ENCODE measurements around the gene GFOD1.
"Not testable (repeated sequence)": the region's sequence is repeated elsewhere in the genome, so short reads cannot be mapped to it uniquely, and the experiment has no call there.

GFOD1 gene

DNA sequence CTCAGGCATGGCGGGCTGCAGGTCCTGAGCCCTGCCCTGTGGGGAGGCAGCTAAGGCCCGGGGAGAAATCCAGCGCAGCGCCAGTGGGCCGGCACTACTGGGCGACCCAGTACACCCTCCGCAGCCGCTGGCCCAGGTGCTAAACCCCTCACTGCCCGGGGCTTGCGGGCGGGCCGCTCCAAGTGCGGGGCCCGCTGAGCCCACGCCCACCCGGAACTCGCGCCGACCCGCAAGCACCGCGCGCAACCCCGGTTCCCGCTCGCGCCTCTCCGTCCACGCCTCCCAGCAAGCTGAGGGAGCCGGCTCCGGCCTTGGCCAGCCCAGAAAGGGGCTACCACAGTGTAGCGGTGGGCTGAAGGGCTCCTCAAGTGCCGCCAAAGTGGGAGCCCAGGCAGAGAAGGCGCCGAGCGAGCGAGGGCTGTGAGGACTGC, 23.8 kb upstream of the GFOD1 start:
- DNase-seq, result not testable (repeated sequence)

DNA sequence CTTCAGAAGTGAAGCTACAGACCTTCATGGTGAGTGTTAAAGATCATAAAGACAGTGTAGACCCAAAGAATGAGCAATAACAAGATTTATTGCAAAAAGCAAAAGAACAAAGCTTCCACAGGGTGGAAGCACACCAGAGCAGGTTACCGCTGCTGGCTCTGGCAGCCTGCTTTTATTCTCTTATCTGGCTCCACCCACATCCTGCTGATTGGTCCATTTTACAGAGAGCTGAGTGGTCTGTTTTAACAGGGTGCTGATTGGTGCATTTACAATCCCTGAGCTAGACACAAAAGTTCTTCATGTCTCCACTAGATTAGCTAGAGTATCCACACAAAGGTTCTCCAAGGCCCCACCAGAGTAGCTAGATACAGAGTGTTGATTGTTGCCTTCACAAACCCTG, 23.0 kb upstream of the GFOD1 start:
- not testable (repeated sequence) for DNase-seq

DNA sequence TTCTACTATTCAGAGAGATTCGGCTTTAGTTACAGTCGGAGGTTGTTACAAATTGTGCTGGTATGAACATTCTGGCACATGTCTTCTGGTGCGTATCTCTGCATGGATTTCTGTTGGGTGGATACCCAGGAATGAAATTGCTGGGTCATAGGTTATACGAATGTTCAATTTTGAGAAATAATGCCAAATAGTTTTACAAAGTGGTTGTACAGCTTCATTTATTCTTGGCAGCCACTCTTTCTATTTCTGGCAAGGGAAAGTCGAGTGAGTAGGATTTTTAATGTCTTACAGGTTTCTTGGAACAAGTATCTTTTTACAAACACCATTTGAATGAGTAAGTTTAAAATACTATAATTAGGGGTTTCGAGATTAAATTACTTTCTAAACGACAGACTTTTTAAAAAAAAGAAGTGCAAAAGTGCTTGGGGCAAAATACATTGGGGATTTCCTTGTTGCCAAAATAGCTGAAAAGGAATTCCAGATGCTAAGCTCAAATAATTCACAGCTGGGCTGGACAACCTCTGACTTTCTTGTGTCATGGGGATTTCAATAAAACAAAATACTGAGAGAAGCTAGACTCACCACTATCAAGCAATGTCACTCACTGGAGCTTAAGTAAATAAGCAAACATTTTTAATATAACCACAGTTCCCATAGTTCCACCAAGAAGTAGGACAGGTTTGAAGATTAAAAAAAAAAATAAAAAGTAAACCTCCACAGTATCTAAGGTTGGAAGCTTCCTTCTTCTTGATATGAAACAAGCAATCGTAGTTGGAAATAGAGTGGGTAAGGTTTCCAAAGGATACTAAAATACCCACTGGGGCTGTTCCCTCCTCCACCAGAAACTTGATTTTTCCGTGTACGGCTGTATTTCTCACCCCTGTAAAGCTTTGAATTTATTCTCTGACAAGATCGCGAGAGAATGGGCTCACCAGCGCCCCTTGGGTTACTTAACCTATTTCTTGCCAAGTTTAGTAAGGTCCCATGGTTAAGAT, 21.6 kb upstream of the GFOD1 start:
- DNase-seq, result no peak

DNA sequence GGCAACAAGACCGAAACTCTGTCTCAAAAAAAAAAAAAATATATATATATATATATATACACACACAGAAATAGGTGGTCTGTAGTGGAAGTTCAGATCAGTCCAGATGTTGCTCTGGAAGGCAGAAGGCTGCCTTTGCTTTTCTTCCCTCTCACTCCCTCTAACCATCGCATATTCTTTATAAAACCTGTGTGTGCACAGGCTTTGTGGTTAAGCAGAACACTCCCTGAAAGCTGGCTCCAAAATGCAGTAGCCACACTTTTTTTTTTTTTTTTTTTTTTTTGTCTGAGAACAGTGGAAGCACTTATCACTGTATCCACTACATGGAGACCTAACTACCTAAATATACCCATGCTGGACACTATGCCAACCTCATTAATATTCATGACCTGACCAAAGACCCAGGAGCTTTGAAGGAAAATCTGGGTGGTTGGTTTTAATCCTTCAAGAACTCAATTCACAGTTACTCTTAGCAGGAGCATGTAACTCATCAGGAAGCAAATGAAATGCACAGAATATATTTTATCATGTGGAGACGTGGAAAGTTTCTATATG, 20.0 kb upstream of the GFOD1 start:
- DNase-seq, result no peak

DNA sequence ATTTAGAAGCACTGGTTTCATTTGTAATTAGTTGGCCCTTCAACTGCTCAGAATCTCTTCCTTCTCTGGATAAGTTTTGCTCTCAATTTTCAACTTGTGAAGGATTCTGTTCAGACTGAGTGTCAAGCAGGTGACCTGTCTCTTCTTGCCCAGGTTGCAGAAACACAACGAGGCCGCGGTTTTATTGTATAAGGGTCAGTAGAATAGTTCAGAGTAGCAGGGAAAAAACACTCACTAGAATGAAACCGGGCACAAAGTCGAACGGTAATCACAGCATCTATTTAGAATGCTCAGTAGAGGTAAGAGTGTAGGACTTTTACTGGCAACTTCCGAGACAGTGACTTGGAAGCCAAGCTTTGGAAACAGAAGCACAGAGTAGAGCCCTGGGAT, 17.9 kb upstream of the GFOD1 start:
- DNase-seq, result no peak

DNA sequence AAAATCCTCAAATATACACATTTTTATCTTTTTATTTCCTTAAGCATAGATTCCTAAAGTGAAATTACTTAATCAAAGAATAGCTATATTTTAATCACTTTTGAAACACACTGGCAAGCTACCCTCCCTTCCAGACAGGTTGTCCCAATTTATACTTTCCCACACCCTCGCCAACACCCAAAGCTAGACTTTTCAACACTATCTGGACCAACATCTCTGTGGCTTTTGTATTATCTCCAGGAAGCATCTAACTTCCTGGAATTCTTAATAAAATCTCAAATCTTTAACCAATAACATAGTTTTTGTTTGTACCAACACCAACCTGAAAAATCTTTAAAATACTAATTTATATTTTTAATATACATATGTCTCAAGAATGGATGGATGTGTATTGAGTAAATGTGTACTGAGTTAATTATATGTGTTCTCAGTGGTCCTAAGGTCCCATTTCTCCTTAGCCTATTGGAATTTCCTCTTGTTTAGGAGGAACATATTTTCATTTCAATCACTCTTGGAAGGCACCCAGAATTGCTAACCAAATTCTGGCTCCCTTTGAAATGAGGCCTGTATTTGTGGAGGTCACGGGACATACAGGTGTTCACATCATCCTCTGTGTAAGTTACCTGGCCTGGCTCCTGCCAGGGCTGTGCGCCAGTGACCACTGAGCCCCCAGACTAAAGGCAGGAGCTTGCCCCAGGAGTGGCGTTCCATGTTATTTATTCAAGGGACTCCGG, 17.4 kb upstream of the GFOD1 start:
- no peak for DNase-seq

DNA sequence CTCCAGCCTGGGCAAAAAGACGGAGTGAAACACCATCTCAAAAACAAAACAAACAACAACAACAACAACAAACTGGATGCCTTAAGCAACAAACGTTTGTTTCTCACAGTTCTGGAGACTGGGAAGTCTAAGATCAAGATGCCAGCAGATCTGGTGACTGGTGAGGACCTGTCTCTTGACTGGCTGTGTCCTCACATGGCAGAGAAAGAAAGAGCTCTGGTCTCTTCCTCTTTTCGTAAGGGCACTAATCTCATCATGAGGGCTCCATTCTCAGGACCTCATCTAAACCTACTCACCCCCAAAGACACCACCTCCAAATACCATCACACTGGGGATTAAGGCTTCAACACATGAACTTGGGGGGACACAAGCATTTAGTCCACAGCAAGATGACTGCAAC, 13.5 kb upstream of the GFOD1 start:
- DNase-seq, result no peak

DNA sequence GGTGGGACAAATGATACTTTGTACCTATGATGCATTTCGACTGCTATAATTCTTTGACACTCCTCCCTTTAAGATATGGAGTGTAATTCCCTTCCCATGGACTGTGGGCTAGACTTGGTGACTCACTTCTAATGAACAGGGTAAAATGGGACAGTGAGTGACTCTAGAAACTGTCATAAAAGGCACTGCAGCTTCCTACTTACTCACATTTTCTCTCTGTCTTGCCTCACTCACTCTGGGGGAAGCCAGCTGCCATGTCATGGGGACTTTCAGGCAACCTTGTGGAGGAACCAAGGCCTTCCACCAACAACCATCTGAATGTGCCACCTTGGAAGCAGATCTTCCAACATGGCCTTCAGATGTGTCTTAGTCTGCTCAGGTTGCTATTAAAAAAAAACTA, 12.9 kb upstream of the GFOD1 start:
- DNase-seq, result no peak

DNA sequence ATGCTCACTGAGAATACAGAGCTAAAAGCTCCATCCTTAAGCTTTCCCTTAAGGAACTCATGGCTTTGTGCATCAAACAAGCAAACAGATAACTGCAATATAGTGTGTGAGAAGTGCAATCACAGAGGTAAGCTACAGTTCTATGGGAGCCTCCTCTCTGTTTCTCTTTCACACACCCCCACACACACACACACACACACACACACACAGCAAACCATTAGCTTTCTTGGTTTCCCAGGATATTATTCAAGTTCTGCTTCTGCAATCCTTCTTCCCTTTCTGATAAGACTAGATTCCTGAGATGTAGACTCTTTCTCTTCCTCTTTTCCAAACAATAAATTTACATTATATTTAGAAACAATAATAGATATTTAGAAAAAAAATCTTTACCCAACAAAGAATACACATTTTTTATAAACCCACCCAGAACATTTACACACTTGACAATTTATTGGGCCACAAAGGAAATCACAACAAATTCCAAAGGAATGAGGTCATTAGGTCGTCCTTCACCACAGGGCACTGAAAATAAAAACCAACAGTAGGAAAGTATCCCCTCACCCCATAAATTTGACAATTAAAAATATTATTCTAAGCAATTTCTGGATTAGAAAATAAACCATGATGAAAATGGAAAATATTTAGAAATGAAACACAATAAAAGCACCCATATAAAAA, 9.3 kb upstream of the GFOD1 start:
- no peak for DNase-seq

DNA sequence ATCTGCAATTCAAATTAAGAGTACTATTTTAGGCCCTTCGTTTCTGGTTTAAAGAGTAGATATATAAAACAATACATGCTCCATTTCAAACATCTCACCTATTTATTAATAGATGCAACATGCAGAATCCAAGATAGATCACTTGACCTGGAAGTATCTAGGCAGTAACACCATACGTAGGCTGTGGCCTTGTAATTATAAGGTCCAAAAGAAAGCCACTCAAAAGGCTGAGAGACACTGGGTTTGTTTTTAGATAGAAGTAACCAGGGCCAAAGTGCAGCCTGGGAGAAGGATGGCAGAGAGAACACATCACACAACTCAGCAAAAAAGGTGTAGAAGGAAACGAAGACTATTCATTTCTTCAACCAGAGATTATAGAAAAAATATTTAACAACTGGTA, 8.4 kb upstream of the GFOD1 start:
- no peak for DNase-seq

DNA sequence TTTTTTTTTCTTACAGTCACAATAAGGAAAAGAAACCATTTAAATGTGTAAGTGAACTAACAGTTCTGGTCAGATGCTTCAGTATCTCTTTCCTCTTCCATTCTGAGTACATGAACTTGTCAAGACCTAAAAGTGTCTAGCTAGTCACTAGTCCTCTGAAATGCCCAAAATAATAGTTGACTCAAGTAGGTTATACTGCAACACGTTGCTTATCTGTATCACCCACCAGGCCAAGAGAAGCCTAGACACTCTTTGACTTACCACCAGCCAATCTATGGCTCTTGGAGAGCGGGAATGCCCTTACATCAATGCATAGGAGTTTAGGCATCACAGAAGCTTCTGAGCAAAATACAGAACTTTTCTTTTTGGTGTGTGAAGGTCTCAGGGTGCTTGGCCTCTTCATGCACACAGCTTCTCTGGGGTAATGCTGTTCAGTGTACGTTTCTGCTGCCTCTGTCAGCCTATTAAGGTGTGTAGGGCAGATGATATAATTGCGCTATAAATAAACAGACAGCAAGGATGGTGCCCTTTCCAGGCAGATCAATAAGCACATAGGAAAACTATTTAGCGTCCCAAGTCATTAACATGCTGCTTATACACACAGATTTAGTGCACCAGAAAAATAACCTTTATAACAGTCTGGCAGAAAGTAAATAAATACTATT, 7.8 kb upstream of the GFOD1 start:
- DNase-seq, result no peak

DNA sequence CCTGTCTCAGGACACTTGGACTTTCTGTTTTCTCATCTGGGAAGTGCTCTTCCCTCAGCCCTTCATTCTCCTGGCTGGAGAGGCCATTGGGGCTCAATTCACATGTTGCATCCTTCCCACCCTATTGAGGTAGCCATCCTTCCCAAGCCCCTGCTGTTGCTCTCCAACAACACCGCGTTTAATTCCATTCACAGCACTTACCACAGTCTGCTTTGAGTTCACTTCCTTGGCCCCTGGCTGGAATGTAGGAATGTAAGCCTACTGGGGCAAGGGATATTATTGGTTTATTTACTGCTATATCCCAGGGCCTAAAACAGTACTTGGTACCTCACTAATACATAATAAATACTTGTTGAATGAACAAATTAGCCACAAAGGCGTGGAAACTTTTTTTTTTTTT, 6.7 kb upstream of the GFOD1 start:
- no peak for DNase-seq

DNA sequence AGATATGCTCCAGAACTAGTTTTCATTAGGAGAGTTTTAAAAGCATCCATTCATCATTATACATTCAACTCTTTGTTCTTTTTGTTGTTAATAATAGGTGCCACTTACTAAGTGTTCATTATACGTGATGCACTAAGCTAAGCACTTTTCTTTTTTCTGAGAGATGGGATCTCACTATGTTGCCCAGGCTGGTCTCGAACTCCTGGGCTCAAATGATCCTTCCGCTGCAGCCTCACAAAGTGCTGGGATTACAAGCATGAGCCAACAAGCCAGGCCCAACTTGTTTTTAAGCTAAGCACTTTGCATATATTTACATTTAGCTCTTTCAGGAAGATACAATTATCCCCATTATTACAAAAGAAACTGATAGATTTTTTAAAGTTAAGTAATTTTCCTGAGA, 5.7 kb upstream of the GFOD1 start:
- DNase-seq, result no peak

DNA sequence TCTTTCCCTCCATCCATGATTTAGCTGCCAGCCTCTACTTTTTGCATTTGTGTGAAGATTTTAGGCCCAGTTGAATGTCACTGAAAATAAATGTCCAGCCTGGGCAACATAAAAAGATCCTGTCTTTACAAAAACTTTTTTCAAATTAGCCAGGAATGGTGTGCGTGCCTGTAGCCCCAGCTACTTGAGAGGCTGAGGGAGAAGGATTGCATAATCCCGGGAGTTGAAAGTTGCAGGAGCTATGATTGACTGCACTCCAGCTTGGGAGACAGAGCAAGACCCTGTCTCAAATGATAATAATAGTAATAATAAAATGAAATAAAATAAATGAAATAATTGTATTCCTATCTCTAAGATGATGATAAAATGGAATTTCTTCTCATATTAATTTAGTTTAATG, 5.0 kb upstream of the GFOD1 start:
- DNase-seq, result no peak

DNA sequence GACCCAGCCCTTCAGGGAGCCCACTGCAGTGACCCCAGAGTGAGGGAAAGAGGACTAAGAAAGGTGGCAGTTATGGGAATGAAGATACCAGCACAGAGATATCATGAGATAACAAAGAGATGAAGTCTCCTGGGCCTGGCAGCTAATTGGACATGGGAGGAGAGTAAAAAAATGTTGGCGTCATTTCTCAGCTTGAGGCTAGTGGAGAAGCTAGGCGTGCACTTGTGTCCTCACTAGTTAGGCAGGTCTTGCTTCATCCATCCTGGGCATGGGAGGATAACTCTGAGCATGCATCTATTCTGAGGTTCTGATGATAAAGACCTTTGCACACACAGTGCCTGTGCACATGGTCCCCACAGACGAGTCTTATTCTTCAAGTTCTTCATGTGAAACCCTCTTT, 4.1 kb upstream of the GFOD1 start:
- DNase-seq, result no peak

DNA sequence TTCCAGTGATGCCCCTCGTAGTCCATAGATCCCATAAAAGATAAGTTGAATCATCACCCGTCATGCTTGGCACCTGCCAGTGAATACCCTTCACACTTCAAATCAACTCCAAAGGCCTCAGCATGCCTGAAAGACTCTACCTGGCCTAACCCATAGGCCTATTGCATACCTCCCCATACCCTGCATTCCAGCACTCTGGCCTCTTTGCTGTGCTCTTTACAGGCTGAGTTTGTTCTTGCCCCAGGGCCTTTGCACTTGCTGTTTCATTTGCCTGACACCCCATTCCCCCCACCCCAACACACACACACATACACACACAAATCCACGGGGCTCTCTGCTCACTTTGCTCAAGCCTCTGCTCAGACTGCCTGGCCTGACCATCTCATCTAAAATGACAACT, 3.0 kb upstream of the GFOD1 start:
- no peak for DNase-seq

DNA sequence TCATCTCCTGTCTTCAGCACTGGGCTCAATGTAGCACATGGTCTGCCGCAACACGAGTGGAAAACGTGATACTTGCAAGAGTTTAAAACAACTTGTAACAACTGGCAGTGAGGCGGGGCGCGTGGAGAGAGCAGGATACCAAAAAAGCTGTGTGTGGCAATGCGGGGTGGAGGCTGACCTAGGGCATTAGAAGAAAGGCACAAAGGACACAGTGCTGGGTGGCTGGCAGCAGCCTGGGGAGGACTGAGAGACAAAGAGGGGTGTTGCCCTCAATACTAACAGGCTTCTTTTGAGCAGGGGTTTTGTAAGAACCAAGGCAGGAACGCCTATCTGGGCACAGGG, 1.5 kb upstream of the GFOD1 start:
- DNase-seq, result no peak

DNA sequence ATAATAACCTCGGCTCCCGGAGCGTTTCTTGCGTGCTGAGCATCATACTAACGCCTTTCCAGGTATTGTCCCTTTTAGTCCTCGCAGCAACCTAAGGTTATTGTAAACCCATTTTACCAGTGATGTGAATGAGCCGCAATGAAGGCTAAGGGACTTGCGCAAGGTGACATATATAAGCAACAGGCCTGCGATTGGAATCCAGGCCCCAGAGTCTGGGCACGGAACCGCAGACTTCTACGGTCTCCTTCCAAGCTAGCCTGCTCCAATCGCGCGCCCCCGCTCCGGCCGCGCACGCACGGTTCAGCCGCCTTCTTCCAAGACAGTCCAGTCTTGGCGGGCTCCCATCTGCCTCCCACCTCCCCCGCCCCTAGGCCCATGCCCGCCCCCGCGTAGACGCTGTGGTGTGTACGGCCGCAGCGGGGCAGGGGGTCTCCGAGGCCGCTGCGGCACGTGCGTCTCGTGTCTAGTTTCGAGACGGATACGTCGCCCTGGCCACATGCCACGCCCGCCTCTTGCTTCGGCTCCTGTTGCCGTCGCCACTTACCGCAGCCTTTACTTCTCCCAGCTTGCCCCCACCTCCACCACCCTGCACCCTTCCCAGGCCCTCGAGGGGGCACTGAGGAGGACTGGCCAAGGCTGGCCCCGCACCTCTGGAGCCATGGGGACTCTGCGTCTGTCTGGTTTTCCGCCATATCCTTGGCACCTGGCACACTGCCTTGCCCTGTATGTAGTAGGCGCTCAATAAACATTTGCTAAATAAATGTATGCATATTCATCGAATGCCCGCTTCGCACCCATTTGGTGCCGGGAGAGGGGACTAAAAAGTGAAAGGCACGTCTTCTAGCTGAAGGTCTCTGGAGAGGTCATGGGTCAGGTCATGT, 855 bp upstream of the GFOD1 start:
- DNase-seq, result no peak

DNA sequence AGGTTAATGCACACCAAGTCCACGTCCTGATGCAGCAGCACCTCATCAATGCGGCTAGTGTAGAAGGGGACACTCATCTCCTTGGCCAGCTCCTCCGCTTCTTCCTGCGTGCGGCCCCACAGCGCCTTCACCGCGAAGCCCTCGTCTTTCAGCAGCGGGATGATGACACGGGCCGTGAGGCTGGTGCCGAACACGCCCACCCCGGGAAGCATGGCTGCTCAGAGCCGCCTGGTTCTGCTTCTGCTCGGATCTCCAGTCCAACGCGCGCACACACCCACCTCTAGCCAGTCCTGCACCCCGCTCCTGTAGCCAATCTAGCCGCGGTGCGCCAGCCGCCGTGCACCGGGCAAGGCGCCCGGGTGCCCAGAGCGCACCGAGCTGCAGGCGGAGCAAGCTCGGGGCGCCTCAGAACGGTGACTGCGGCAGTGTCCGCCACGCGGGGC, 700 bp downstream of the GFOD1 start:
- DNase-seq, result peak; percentile 57

DNA sequence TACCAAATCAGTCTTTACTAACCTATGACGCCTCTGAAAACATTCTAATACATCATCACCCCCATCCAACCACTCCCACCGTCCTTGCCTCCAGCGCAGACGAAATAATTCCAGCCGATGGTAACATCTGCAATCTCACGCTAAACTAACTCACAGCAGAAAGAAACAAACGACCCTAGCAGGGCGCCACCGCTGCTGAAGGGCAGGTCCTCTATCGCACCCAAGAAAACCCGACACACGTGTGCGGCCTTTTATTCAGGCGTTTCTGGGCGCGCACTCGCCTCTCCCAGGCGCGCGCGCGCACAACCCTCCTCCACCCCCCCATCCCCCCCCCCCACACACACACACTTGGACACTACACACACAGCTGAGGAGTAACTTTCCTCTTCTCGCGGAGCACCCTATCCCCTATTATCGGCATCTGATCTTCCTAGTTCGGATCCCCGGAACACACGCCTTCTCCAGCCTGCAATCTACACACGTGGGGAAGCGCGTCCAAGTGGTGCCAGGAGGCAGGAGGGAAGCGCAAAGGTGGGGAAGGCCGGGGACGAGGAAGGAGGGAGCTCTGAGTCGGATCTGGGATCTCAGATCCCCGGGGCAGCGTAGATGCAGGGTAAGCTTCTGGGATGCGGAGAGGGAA, 1.4 kb downstream of the GFOD1 start:
- DNase-seq, result peak; percentile 45

DNA sequence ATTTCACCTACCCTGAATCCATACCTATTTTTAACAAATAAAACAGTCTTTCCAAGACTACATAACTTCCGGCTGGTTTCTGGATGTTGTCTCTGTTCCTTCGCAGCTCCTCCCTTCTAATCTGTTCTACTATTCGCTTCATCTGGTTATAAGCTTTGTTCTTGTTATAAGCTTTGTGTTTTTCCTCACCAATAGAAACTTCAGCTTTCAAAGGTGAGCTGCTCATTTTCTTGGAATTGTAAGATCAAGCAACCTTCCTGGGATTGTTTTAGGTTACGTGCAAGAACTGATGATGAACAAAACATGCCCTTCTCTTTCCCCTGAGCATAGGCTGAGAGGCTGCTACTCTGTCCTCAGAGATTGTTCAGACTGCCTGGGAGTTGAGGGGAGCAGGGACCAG, 2.1 kb downstream of the GFOD1 start:
- DNase-seq, result no peak
